HepG2 (cell line): ENCODE results near the gene ARF4. TPM values are rescaled to one million over a fixed set of nuclear protein-coding genes. Genes with fewer than 3 reads are reported as not detected.

Source experiments
- AKNA ChIP-seq: sonication (generic); formaldehyde crosslinking; IDR thresholded peaks from 2 replicates; pipeline ENCODE4 v1.4.0; 2020; ENCODE audit warnings: missing genetic modification reagents, borderline replicate concordance
- DDIT3 ChIP-seq: sonication (generic); formaldehyde crosslinking; IDR thresholded peaks from 2 replicates; pipeline ENCODE4 v1.4.0; 2020; ENCODE audit warnings: mild to moderate bottlenecking, missing genetic modification reagents
- GABPB1 ChIP-seq: IDR thresholded peaks from 2 replicates; pipeline ENCODE4 v1.6.1; 2016; ENCODE audit warnings: mild to moderate bottlenecking, missing genetic modification reagents, moderate library complexity, missing compliant biosample characterization
- GATAD2A ChIP-seq: IDR thresholded peaks from 2 replicates; pipeline ENCODE4 v1.6.1; 2016
- JUNB ChIP-seq: sonication (generic); formaldehyde crosslinking; IDR thresholded peaks from 2 replicates; pipeline ENCODE4 v1.8.0; 2022; ENCODE audit warnings: missing genetic modification reagents, mild to moderate bottlenecking, borderline replicate concordance
- MYNN ChIP-seq: sonication (generic); formaldehyde crosslinking; IDR thresholded peaks from 2 replicates; pipeline ENCODE4 v1.4.0; 2020; ENCODE audit warnings: mild to moderate bottlenecking, low read depth, missing genetic modification reagents
- NFE2 ChIP-seq: sonication (generic); formaldehyde crosslinking; IDR thresholded peaks from 2 replicates; pipeline ENCODE4 v1.4.0; 2020; ENCODE audit warnings: missing genetic modification reagents
- NRL ChIP-seq: sonication (generic); formaldehyde crosslinking; IDR thresholded peaks from 2 replicates; pipeline ENCODE4 v1.5.0; 2020; ENCODE audit warnings: missing genetic modification reagents, mild to moderate bottlenecking, moderate library complexity, borderline replicate concordance
- PBX3 ChIP-seq: sonication (generic); formaldehyde crosslinking; IDR thresholded peaks from 2 replicates; pipeline ENCODE4 v1.8.1; 2023; ENCODE audit warnings: missing genetic modification reagents, inconsistent platforms, borderline replicate concordance
- PCBP1 ChIP-seq: fragments of 200-400 bp; formaldehyde crosslinking; IDR thresholded peaks from 2 replicates; pipeline ENCODE4 v1.6.1; 2017; ENCODE audit warnings: mild to moderate bottlenecking, low read depth, low read length, borderline replicate concordance
- RXRB ChIP-seq: IDR thresholded peaks from 2 replicates; pipeline ENCODE4 v1.6.1; 2016; ENCODE audit warnings: borderline replicate concordance, missing genetic modification reagents, missing compliant biosample characterization
- SOX6 ChIP-seq, 2 experiments: fragments of 450-650 bp in 1 of 2; sonication (generic) in 1 of 2; formaldehyde crosslinking in 1 of 2; IDR thresholded peaks; 2 replicates each; pipeline versions ENCODE4 v1.4.0 to v1.6.1; 2017 to 2020; ENCODE audit warnings: antibody characterized with exemption in 1 of 2, mild to moderate bottlenecking in 1 of 2, missing genetic modification reagents in 1 of 2
- ZBTB10 ChIP-seq: sonication (generic); formaldehyde crosslinking; IDR thresholded peaks from 2 replicates; pipeline ENCODE4 v1.4.0; 2020; ENCODE audit warnings: missing genetic modification reagents, borderline replicate concordance
- ZNF296 ChIP-seq: sonication (generic); formaldehyde crosslinking; conservative IDR thresholded peaks from 2 replicates; pipeline ENCODE4 v1.5.0; 2020; ENCODE audit warnings: mild to moderate bottlenecking, missing genetic modification reagents
- ZNF337 ChIP-seq: sonication (generic); formaldehyde crosslinking; IDR thresholded peaks from 2 replicates; pipeline ENCODE4 v1.5.1; 2020; ENCODE audit warnings: missing genetic modification reagents, low read depth, mild to moderate bottlenecking, borderline replicate concordance
- ZNF878 ChIP-seq: sonication (generic); formaldehyde crosslinking; IDR thresholded peaks from 2 replicates; pipeline ENCODE4 v1.8.1; 2023; ENCODE audit warnings: mild to moderate bottlenecking, missing genetic modification reagents, moderate library complexity
- ZUFSP ChIP-seq: sonication (generic); formaldehyde crosslinking; IDR thresholded peaks from 2 replicates; pipeline ENCODE4 v1.9.0; 2021; ENCODE audit warnings: missing genetic modification reagents, mild to moderate bottlenecking, borderline replicate concordance
- polyA plus RNA-seq, 8 experiments: library from polyadenylated mRNA; depleted of rRNA in 3 of 8; stranded (reverse) in 7 of 8; unstranded in 1 of 8; fragments of >200 nt; fragmentation: Illumina TruSeq in 4 of 8; extraction: Trizol in 4 of 8; gene quantifications; 2 replicates each; pipeline versions ENCODE4 v1.2.1 to v1.2.3, GENCODE V29; 2011 to 2016; ENCODE audit warnings: low read depth in 4 of 8, missing spikeins in 1 of 8, mixed read lengths in 1 of 8; ENCODE audit not compliant: insufficient read depth in 1 of 8
- total RNA-seq, 5 experiments: library from RNA; depleted of rRNA; stranded (reverse); fragments of >200 nt; fragmentation: Illumina TruSeq; extraction: Trizol; gene quantifications; 2 replicates each; pipeline ENCODE4 v1.2.3, GENCODE V29; 2016; ENCODE audit warnings: low read depth in 1 of 5

Gene ARF4
- total and polyA plus RNA-seq, 2 of the 13 experiments (the other 11 are each of a cell fraction or from before 2014, with no cell fraction given), result 184 to 250 TPM

- TF ChIP-seq GABPB1 (CRISPR knock-in tag) (peak; percentile 97), GATAD2A (CRISPR knock-in tag) (peak; percentile 72), ZNF337 (CRISPR knock-in tag) (no peak), ZBTB10 (CRISPR knock-in tag) (no peak), SOX6 (IDR thresholded peaks at IDR 0.05) (no peak), SOX6 (CRISPR knock-in tag; IDR thresholded peaks at IDR 0.05) (peak; percentile 57), PBX3 (no peak), RXRB (peak; percentile 91), ZNF296 (CRISPR knock-in tag) (peak; percentile 88; the same call in 1 of the 2 replicates), MYNN (CRISPR knock-in tag) (no peak; the same call in 1 of the 2 replicates), JUNB (CRISPR knock-in tag) (peak; percentile 70; the same call in 1 of the 2 replicates), PCBP1 (no peak), DDIT3 (CRISPR knock-in tag) (no peak), AKNA (CRISPR knock-in tag) (no peak), ZNF878 (peak; percentile 94), ZUFSP (CRISPR knock-in tag) (no peak), NFE2 (CRISPR knock-in tag) (no peak), NRL (peak; percentile 8; the same call in 1 of the 2 replicates)
Observed at GRCh38 chr3:57555738-57556458, 41.2 kb downstream of the ARF4 start, which contains the start of gene PDE12 (continued).
